NCI-H2107 treated with DMSO at 0.1 percent for 48 hours (cell line): Measurements from ENCODE around the gene FAM167B.
"Not testable (repeated sequence)": the region's sequence is repeated elsewhere in the genome, so short reads cannot be mapped to it uniquely, and the experiment has no call there.

ENCODE experiments used
- DNase-seq: peaks from one replicate; lab custom pipeline; 2025; ENCODE audit not compliant: unreplicated experiment; lab: John Stamatoyannopoulos, UW

The FAM167B gene

DNA sequence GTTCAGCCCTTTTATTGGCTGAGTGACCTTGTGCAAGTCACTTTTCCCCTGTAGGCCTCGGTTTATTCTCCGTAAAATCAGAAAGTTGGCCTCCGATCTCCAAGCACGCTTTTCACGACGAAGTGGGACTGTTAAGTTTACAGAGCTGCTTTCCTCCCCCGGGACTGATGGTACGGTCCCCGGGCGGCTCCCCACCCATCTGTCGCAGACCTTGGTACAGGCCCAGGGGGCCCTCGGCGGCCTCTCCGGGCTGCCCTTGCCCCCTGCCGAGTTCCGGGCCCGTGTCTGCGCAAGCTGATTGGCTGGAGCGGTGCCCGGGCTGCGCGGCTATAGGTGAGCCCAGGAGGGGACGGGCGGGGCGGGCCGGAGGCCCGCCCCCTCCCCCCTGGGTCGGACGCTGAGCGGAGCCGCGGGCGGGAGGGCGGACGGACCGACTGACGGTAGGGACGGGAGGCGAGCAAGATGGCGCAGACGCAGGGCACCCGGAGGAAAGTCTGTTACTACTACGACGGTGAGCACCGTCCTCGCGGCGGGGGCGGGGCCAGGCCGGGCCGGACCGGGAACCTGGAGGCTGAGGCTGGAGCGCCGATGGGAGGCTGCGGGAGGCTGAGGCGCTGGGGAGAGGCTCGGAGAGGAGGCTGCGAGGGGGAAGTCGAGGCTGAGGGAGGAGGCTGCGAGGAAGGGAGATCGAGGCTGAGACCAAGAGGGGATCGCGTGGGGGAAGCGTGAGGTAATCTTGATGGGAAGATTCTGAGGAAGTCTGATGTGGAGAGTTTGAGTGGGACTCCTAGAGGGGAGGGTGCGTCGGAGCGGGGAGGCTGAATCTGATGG lies 44.9 kb downstream of the FAM167B start, which contains the start of gene HDAC1:
Gene HDAC1 (plus strand): TSS at position 376 of the 831 bp plus-strand sequence. CDS start 87 bp downstream, at position 463.
- DNase-seq: peak; percentile 94

DNA sequence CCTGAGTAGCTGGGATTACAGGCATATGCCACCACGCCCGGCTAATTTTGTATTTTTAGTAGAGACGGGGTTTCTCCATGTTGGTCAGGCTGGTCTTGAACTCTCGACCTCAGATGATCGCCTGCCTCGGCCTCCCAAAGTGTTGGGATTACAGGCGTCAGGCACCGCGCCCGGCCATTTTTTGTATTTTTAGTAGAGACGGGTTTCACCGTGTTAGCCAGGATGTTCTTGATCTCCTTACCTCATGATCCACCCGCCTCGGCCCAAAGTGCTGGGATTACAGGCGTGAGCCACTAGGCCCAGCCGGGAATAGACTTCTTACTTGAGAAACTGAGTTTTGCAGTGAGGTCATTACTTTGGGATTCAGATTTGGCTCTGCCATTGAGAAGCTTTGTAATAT lies 51.2 kb downstream of the FAM167B start:
- DNase-seq: not testable (repeated sequence)
